Astrocyte of the hippocampus (primary cell): ENCODE results near the gene CRB3.

Experiments used
- DNase-seq: peaks from one replicate; pipeline ENCODE4 v3.0.0; 2011; ENCODE audit warnings: low read depth, low spot score

CRB3 gene

DNA sequence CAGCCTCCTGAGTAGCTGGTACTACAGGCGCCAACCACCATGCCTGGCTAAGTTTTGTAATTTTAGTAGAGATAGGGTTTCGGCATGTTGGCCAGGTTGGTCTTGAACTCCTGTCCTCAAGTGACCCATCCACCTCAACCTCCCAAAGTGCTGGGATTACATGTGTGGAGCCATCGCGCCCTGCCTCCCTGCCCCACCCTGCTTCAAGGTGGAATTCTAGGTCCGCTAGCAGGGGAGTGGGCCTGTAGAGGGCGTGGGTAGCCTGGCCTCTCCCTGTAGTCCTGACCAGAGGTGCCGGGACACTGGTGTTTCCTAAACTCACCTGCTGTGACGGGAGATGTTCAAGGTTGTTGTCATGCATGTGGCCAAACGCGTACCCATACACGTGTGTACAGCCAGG is 30.9 kb upstream of the CRB3 start:
- no peak for DNase-seq

- no peak for DNase-seq
These were observed 30.4 kb upstream of the CRB3 start, which contains the start of gene SLC25A41 for GRCh38 chr19:6433663-6434062. TSS of gene SLC25A41 (minus strand) at chr19:6433763. CDS start at chr19:6433693, 70 bp downstream.

DNA sequence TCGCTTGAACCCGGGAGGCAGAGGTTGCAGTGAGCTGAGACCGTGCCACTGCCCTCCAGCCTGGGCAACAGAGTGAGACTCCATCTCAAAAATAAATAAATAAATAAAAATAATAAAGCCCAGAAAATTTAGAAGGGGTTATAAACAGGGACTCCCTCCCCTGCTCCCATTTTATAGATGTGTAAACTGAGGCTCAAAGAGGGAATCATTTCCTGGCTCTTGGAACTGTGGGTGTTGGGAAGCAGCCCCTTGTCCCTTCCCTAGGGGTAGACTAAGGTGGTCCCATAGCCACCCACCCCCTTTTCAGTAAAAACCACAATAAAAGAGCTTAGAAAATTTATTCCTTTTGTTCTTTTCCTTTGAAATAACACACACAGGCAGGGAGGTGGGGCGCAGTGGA is 24.3 kb upstream of the CRB3 start:
- no peak for DNase-seq

GRCh38 chr19:6440905-6441304 is 23.2 kb upstream of the CRB3 start:
- no peak for DNase-seq

DNA sequence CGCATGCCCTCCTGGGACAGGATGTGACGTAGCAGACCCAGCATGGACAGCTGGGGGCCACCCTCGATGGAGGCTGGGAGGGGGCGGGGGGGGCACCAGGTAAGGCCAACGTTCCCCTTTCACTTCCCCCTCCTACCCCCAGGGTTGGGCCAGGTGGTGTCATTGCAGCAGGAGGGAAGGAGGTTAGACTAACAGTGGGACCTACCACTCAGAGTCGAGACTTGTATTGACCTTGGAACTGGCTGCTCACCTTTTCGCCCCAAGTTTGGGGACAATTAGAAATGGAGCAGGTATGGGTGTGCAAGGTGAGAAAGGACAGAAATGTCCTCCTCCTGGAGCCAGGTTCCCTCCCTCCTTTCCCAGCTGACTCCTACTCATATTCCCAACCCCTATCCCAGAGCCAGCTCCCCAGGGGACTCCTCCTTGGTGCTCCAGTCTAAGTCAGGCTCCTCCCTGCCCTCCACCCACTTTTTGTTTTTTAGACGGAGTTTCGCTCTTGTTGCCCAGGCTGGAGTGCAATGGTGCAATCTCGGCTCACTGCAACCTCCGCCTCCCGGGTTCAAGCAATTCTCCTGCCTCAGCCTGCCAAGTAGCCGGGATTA is 21.9 kb upstream of the CRB3 start:
- DNase-seq = no peak

GRCh38 chr19:6443986-6444385 is 20.1 kb upstream of the CRB3 start:
- no peak for DNase-seq

DNA sequence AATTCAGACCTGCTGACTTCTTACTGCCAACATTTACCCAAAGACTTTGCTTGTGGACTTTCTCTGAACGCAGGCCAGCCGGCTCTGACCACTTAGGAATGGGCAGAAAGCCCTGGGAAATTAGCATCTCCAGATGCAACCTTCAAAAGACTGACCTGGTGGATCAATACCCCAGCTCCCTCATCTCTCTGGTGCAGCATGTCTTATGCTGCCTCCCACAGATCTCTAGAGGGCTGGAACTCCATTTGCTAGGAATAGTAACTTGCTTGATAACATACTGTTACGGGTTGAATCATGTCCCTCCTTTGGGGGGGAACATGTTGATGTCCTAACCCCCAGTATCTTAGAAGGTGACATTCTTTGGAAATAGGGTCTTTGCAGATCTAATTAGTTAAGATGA is 17.6 kb upstream of the CRB3 start:
- DNase-seq = no peak

GRCh38 chr19:6448045-6448444 is 16.0 kb upstream of the CRB3 start:
- no peak for DNase-seq

DNA sequence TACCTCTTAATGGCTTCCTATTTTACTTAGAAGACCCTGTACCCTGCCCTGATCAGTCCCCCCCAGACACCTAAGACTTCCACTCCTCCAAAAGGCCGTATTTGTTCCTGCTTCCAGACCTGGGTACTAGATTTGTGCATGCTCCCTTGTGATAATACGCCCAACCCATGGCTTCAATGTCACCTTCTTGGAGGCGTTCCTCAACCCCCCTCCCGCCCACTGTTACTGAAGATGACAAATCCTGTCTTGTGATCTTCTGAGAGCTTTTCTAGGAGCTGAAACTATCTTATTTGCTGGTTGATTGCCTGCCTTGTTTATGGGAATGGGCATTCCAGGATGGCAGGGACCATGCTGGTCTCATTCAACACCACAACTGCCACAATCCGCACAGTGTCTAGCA is 13.9 kb upstream of the CRB3 start:
- DNase-seq = no peak

GRCh38 chr19:6451583-6452222 is 12.4 kb upstream of the CRB3 start:
- DNase-seq = no peak

- DNase-seq = no peak
These were observed 11.9 kb upstream of the CRB3 start for GRCh38 chr19:6452223-6452614.

GRCh38 chr19:6452899-6453298 is 11.2 kb upstream of the CRB3 start:
- DNase-seq = no peak

DNA sequence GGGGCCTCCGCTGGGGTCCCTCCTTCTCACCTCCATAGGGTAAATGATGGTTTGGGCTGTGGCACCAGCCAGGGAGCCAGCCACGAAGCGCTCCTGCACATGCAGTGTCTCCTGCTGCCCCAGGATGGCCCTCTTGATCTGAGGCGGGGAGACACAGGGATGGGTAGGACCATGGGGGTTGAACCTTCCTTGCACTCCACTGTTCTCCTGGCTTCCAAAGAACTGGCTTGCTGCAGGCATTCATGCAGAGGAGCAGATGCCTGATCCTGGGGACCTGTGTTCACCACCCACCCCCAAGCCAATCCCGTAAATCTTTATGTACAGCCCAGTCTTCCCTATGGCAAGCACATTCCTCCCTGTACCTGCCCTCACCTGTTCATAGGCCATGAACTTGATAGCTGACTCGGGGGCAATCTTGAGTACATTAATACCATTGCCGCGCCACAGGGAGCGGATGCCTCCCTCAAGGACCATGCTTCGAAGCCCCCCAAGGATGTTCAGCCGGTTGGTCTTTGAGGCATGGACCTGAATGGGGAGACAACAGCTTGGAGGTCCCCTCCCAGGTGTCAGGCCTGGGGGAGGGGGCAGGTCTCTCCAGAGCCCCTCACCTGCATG is 10.0 kb upstream of the CRB3 start:
- no peak for DNase-seq

GRCh38 chr19:6455924-6456323 is 8.1 kb upstream of the CRB3 start:
- DNase-seq = no peak

GRCh38 chr19:6457958-6458694 is 5.9 kb upstream of the CRB3 start:
- DNase-seq = no peak

GRCh38 chr19:6458695-6459261 is 5.3 kb upstream of the CRB3 start:
- peak; percentile 19 for DNase-seq

DNA sequence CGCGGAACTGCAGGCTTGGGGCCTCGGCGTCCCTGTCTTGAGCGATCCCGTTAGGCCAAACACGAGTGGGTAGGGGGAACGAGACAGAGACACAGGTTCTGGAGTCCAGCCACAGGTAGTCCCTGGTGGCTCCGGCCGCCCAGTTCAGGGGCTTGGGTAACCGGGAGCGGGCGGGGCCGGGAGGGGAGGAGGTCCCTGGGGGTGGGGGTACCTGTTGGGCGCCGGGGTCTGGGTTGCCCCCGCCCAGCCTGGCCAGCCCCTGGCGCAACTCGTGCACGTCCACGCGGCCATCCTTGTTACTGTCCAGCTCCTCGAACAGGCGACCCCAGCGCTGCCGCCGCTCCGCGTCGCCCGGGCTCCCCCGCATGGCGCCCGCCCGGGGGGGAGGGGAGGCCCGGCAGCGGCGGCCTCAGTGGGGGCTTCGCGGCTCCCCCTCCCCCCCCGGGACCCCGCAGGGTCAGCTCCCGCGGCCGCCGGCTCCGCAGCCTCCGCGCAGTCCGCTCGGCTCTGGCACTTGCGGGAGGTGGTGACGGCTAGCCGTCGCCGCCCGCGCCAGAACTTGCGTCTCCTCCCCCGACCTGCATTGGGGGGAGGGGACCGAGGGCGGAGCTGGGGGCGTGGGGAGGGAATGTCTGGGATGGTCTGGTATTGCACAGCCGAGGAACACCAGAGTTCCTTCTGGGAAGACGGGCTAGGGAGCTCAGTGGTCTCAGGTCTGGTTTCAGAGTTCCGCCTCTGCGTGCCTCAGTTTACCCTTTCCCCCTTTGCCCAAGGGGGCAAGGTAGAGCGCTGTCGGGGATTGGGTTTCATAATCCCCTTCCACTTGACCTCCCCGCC is 4.6 kb upstream of the CRB3 start, which contains the start of gene SLC25A23:
SLC25A23 (minus strand) TSS at position 531 of the 837 bp plus-strand sequence; CDS start at position 367, 164 bp downstream.
- peak; percentile 92 for DNase-seq

DNA sequence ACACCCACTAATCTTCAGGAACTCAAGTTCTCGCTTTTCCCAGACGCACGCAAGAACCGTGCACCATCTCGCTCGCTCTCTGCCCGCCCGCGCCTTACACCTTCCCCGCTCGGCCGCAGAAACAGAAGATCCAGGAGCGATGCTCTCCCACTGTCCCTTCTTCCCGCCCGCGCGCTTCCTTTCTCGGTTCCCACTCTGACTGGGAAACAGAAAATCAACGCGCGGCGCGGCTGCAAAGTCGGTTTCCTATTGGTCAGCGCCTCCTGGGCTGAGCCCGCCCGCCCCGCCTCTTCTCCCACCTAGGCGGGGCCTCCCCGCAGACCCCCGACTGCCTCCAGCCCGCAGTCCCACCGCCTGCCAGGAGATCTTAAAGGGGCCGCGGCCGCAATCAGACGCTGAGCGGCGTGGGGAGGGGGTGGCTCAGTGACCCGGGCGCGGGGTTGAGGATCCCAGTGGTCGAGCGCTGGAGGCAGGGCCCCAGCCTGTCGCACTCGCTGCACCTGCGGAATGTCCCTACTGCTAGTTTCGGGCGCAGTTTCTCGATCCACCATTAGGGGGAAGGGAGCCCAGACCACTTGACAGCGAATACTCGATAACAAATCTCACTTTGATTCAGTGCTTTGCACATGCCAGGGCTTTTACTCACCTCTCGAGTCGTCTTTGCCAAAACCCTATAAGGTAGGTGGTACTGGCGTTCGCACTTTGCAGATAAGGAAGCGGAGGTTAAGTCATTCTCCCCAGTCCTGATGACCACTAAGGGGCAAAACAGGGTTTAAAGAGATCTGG is 3.8 kb upstream of the CRB3 start:
- DNase-seq = peak; percentile 99

- no peak for DNase-seq
These were observed 935 bp downstream of the CRB3 start for GRCh38 chr19:6465006-6465405.

GRCh38 chr19:6465663-6466062 is 1.6 kb downstream of the CRB3 start:
- no peak for DNase-seq
